ENCODE data around the gene OGFOD3. TPM values are rescaled to one million over a fixed set of nuclear protein-coding genes. Genes with fewer than 3 reads are reported as not detected.

OGFOD3 gene
- total RNA-seq, 4 donors from 2014 or later = 7.7 to 39.9 (median 24.3) TPM

GRCh38 chr17:82386881-82387704 lies 31.3 kb downstream of the OGFOD3 start:
- TF ChIP-seq CTCF (IDR thresholded peaks at IDR 0.05; ENCODE audit: low read depth) = no peak

GRCh38 chr17:82386255-82386831 lies 32.0 kb downstream of the OGFOD3 start:
- TF ChIP-seq CTCF (IDR thresholded peaks at IDR 0.05; ENCODE audit: low read depth) = no peak

- TF ChIP-seq CTCF (IDR thresholded peaks at IDR 0.05; ENCODE audit: low read depth) = no peak
These were observed 32.7 kb downstream of the OGFOD3 start for GRCh38 chr17:82385559-82386254.

GRCh38 chr17:82384730-82385481 lies 33.5 kb downstream of the OGFOD3 start:
- TF ChIP-seq CTCF (IDR thresholded peaks at IDR 0.05; ENCODE audit: low read depth) = no peak

GRCh38 chr17:82384051-82384729 lies 34.2 kb downstream of the OGFOD3 start:
- no peak for TF ChIP-seq CTCF (IDR thresholded peaks at IDR 0.05; ENCODE audit: low read depth)

- TF ChIP-seq CTCF (IDR thresholded peaks at IDR 0.05; ENCODE audit: low read depth) = no peak
These were observed 35.0 kb downstream of the OGFOD3 start for GRCh38 chr17:82383411-82383810.

All from subcutaneous adipose tissue (tissue), 4 donors.